Mesendoderm (in vitro differentiated cells): ENCODE measurements around the gene DTNB.

Source experiments
- DNase-seq: peaks from one replicate; pipeline ENCODE4 v3.0.0; 2013
- H2AK5ac ChIP-seq: 2 replicates; pipeline ENCODE4 v1.6.1; 2013; ENCODE audit warnings: low read length, inconsistent platforms
- H2BK120ac ChIP-seq: 2 replicates; pipeline ENCODE4 v1.6.1; 2013; ENCODE audit warnings: low read depth, mild to moderate bottlenecking, low read length, moderate library complexity, mixed read lengths
- H2BK15ac ChIP-seq: replicated peaks from 2 replicates; pipeline ENCODE4 v1.6.1; 2013; ENCODE audit warnings: low read depth, mild to moderate bottlenecking, moderate library complexity
- H2BK5ac ChIP-seq: 2 replicates; pipeline ENCODE4 v1.6.1; 2013; ENCODE audit warnings: low read length, inconsistent platforms
- H3K18ac ChIP-seq: 2 replicates; pipeline ENCODE4 v1.6.1; 2013; ENCODE audit warnings: mild to moderate bottlenecking, low read length, mixed read lengths
- H3K23ac ChIP-seq: one replicate; pipeline ENCODE4 v1.6.1; 2013; ENCODE audit warnings: low read length
- H3K27ac ChIP-seq: 2 replicates; pipeline ENCODE4 v1.5.1; 2013; ENCODE audit warnings: low read depth, mild to moderate bottlenecking, inconsistent platforms, low read length, moderate library complexity
- H3K27me3 ChIP-seq: 2 replicates; pipeline ENCODE4 v1.6.1; 2013; ENCODE audit warnings: low read length, control low read depth, mild to moderate bottlenecking, inconsistent platforms; ENCODE audit not compliant: insufficient read depth, poor library complexity
- H3K36me3 ChIP-seq: 2 replicates; pipeline ENCODE4 v1.6.1; 2013; ENCODE audit warnings: low read length, inconsistent platforms; ENCODE audit not compliant: control insufficient read depth, insufficient read depth
- H3K4ac ChIP-seq: one replicate; pipeline ENCODE4 v1.6.1; 2013; ENCODE audit warnings: low read depth, mild to moderate bottlenecking, low read length, moderate library complexity
- H3K4me1 ChIP-seq: 2 replicates; pipeline ENCODE4 v1.6.1; 2013; ENCODE audit warnings: low read depth, low read length, inconsistent platforms; ENCODE audit not compliant: control insufficient read depth
- H3K4me2 ChIP-seq: 2 replicates; pipeline ENCODE4 v1.6.1; 2013; ENCODE audit warnings: low read length
- H3K4me3 ChIP-seq: 2 replicates; pipeline ENCODE4 v1.5.1; 2013; ENCODE audit warnings: mild to moderate bottlenecking, low read length
- H3K56ac ChIP-seq: one replicate; pipeline ENCODE4 v1.6.1; 2013; ENCODE audit warnings: low read length
- H3K79me1 ChIP-seq: 2 replicates; pipeline ENCODE4 v1.6.1; 2013; ENCODE audit warnings: low read length, inconsistent platforms
- H3K79me2 ChIP-seq: 2 replicates; pipeline ENCODE4 v1.6.1; 2013; ENCODE audit warnings: mild to moderate bottlenecking, low read length; ENCODE audit not compliant: control insufficient read depth, insufficient read depth
- H3K9ac ChIP-seq: 2 replicates; pipeline ENCODE4 v1.6.1; 2013; ENCODE audit warnings: low read length, inconsistent platforms
- H4K5ac ChIP-seq: one replicate; pipeline ENCODE4 v1.6.1; 2013; ENCODE audit warnings: low read length
- H4K8ac ChIP-seq: one replicate; pipeline ENCODE4 v1.6.1; 2013; ENCODE audit warnings: low read depth, mild to moderate bottlenecking, control low read depth, low read length, moderate library complexity
- WGBS: extraction: QIAGEN DNeasy Blood & Tissue Kit; methylation state at CpG from one replicate; pipeline ENCODE4 v1.1.7; 2013; ENCODE audit warnings: low lambda C conversion rate, missing lambda C conversion rate; ENCODE audit not compliant: insufficient coverage; ENCODE audit errors: extremely low coverage; 5-methylcytosine and 5-hydroxymethylcytosine counted together

DTNB gene

DNA sequence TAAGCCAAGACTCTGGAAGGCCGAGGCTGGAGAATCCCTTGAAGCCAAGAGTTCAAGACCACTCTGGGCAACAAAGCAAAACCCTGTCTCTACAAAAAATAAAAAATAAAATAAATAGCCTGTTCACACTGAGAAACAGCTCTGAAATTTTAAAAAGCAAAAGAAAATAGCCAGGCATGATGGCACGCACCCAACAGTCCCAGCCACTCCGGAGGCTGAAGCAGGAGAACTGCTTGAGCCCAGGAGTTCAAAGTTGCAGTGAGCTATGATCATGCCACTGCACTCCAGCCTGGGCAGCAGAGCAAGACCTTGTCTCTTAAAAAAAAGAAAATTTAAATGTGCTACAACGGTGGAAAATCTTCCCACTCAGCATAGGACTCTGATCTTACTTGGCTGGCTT lies 52.7 kb downstream of the DTNB start:
- H3K27ac ChIP-seq, result no peak overlapping the region
- H2AK5ac ChIP-seq, result no peak overlapping the region
- H3K27me3 ChIP-seq, result no peaks in the 10 kb centered on the region
- no peak overlapping the region for H3K56ac ChIP-seq
- no peak overlapping the region for H3K4me3 ChIP-seq
- H2BK5ac ChIP-seq, result no peak overlapping the region
- no peaks in the 10 kb centered on the region for H3K79me1 ChIP-seq
- H3K4ac ChIP-seq, result no peak overlapping the region
- DNase-seq, result no peak
- no peaks in the 10 kb centered on the region for H3K79me2 ChIP-seq
- no peak overlapping the region for H3K18ac ChIP-seq
- H4K5ac ChIP-seq, result no peak overlapping the region
- no peak overlapping the region for H3K4me2 ChIP-seq
- no peak overlapping the region for H2BK15ac ChIP-seq
- H3K4me1 ChIP-seq, result no peaks in the 10 kb centered on the region
- peaks cover 1% of the 10 kb centered on the region for H3K36me3 ChIP-seq
- WGBS, result no CpG with 5 or more reads among the region's 4 CpGs
- no peak overlapping the region for H3K23ac ChIP-seq
- H2BK120ac ChIP-seq, result no peak overlapping the region
- H3K9ac ChIP-seq, result no peak overlapping the region
- H4K8ac ChIP-seq, result no peak overlapping the region

DNA sequence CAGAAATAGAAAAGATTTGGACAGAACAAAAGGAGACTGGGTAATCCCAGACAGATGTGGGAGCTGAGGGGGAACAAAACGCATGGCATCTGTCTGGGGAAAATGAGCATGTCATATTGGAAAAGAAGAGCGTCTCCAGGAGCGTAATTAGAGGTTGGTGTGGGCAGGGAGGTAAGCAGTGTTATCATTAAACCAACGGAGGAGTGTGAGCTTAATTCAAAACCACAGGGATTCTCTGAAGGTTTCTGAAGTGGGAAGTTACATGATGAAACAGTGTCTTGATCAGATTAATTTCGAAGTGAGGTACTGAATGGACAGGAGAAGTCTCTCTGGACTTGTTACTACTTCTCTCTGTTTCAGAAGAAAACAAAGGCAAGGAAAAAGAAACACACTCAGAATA lies 53.3 kb downstream of the DTNB start:
- Histone ChIP-seq H3K79me1 (no peaks in the 10 kb centered on the region), H3K4me2 (no peak overlapping the region), H3K4me1 (no peaks in the 10 kb centered on the region), H2BK120ac (no peak overlapping the region), H2AK5ac (no peak overlapping the region), H3K79me2 (no peaks in the 10 kb centered on the region), H3K56ac (no peak overlapping the region), H4K5ac (no peak overlapping the region), H3K4ac (no peak overlapping the region), H4K8ac (no peak overlapping the region), H3K23ac (no peak overlapping the region), H3K18ac (no peak overlapping the region), H2BK15ac (no peak overlapping the region), H3K27me3 (no peaks in the 10 kb centered on the region), H3K9ac (no peak overlapping the region), H3K4me3 (no peak overlapping the region), H2BK5ac (no peak overlapping the region), H3K36me3 (peaks cover 1% of the 10 kb centered on the region), H3K27ac (no peak overlapping the region)
- WGBS, result no CpG with 5 or more reads among the region's 5 CpGs
- DNase-seq, result peak; percentile 13

DNA sequence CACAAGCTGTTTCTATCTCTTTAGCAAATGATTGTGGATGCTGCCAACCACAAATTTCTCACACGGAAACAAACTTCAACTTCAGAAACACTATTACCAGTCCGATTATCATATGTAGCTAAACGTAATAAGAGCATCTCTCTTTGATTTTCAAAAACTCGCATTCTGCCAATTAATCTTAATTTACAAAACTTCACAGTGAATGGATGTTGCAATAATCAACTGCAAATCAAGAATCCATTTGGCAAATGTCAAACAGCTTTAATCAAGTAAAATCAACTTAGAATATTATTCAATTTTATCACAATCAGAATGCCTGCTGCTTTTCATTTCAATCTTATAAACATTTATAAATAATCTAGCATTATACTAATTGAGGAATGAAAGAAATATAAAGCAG lies 54.2 kb downstream of the DTNB start:
- H3K36me3 ChIP-seq, result peaks cover 1% of the 10 kb centered on the region
- no CpG with 5 or more reads among the region's 4 CpGs for WGBS
- no peak overlapping the region for H3K23ac ChIP-seq
- no peaks in the 10 kb centered on the region for H3K79me2 ChIP-seq
- H3K27ac ChIP-seq, result no peak overlapping the region
- H4K5ac ChIP-seq, result no peak overlapping the region
- peaks cover 3% of the 10 kb centered on the region for H3K4me1 ChIP-seq
- no peak overlapping the region for H3K9ac ChIP-seq
- no peak overlapping the region for H3K4ac ChIP-seq
- no peak overlapping the region for H3K18ac ChIP-seq
- no peak overlapping the region for H2AK5ac ChIP-seq
- no peak for DNase-seq
- H3K56ac ChIP-seq, result no peak overlapping the region
- no peak overlapping the region for H2BK120ac ChIP-seq
- H3K4me2 ChIP-seq, result no peak overlapping the region
- no peak overlapping the region for H2BK5ac ChIP-seq
- no peak overlapping the region for H2BK15ac ChIP-seq
- H3K4me3 ChIP-seq, result no peak overlapping the region
- H4K8ac ChIP-seq, result no peak overlapping the region
- H3K79me1 ChIP-seq, result no peaks in the 10 kb centered on the region
- no peaks in the 10 kb centered on the region for H3K27me3 ChIP-seq

DNA sequence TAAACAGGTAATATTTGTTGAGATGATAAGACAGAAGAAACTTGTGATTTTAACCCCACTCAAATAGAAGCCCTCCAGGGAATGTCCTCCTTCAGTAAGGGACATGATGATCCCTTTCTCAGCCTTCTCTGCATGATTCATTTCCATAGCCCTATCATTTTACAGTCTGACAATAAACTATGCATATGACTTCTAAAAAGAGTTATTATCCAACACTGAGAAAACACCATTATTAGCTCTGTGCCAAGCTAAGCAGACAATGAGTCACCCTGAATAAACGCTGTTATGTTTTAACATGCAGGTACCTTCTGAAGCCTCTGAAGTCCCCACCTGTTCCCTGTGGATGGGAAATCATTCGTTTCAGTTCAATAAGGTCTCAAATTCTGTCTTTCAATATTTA lies 54.7 kb downstream of the DTNB start:
- no peak for DNase-seq
- Histone ChIP-seq H4K5ac (no peak overlapping the region), H3K4ac (no peak overlapping the region), H3K36me3 (peaks cover 1% of the 10 kb centered on the region), H3K56ac (no peak overlapping the region), H3K9ac (no peak overlapping the region), H2AK5ac (no peak overlapping the region), H2BK120ac (no peak overlapping the region), H3K79me1 (no peaks in the 10 kb centered on the region), H3K4me2 (no peak overlapping the region), H3K18ac (no peak overlapping the region), H3K4me1 (peaks cover 3% of the 10 kb centered on the region), H4K8ac (no peak overlapping the region), H2BK5ac (no peak overlapping the region), H3K27ac (no peak overlapping the region), H3K4me3 (no peak overlapping the region), H3K27me3 (no peaks in the 10 kb centered on the region), H3K79me2 (no peaks in the 10 kb centered on the region), H3K23ac (no peak overlapping the region), H2BK15ac (no peak overlapping the region)
- no CpG with 5 or more reads among the region's 2 CpGs for WGBS

DNA sequence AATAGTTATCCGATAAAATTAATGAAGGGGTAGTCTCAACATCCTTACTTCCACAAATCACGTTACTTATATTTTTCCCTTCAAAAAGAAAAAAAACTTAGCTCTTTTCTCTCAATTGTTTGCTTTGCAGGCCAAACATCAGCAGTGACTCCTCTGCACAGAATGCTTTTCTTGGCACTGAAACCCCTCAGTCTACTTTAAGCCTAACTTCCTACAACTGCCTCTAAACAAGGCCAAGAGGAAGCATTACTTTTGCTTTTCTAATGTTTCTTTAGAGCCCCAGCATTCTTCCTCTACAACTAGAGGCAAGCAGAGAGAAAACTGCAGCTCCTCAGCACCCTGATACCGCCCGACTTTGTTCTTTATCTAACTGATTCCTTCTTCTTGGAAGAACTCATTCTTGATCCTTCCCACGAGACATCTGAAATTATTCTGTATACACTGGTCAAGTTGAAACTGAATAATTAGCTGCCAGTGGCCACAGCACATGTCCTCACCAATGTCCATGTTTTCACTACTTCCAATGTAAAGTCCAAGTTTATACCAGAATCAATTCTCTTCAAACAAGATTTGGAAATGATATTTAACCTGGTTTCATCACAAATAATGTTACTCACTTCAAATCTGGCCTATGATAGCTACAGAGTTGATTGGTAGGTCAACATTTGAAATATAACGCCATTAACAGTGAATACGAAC lies 55.3 kb downstream of the DTNB start:
- DNase-seq, result no peak
- WGBS, result no CpG with 5 or more reads among the region's 7 CpGs

DNA sequence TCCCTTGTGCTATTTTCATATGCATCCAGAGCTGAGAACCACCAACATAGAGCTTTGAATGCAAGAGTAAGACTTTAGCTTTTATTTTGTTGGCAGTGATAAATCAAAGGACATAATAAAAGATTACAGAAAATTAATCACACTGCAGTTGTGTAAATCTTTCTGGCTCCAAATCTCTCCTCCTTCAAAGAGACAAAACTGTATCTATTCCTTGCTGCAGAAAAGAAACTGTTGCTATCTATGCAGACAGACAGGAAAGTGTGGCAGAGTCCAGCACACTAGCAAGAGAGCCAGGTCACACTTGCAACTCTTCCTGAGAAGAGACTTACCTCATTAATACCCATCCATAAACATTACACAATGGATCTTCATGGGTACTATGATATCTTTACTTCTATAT lies 57.5 kb downstream of the DTNB start:
- Histone ChIP-seq H3K18ac (no peak overlapping the region), H3K79me1 (no peaks in the 10 kb centered on the region), H3K23ac (no peak overlapping the region), H3K4me1 (peaks cover 3% of the 10 kb centered on the region), H2AK5ac (no peak overlapping the region), H3K4ac (no peak overlapping the region), H3K79me2 (no peaks in the 10 kb centered on the region), H3K27ac (no peak overlapping the region), H3K4me3 (no peak overlapping the region), H3K4me2 (no peak overlapping the region), H4K5ac (no peak overlapping the region), H3K27me3 (no peaks in the 10 kb centered on the region), H3K9ac (no peak overlapping the region), H2BK15ac (no peak overlapping the region), H3K36me3 (no peaks in the 10 kb centered on the region), H3K56ac (no peak overlapping the region), H4K8ac (no peak overlapping the region), H2BK120ac (no peak overlapping the region), H2BK5ac (no peak overlapping the region)
- DNase-seq, result no peak

More for the DNA sequence above, 55.3 kb downstream of the DTNB start:
- Histone ChIP-seq H3K18ac (no peak overlapping the region), H3K79me2 (no peaks in the 10 kb centered on the region), H2BK5ac (no peak overlapping the region), H3K4ac (no peak overlapping the region), H3K27ac (no peak overlapping the region), H4K8ac (no peak overlapping the region), H2AK5ac (no peak overlapping the region), H2BK15ac (no peak overlapping the region), H4K5ac (no peak overlapping the region), H3K4me1 (peaks cover 3% of the 10 kb centered on the region), H3K4me2 (no peak overlapping the region), H3K36me3 (no peaks in the 10 kb centered on the region), H3K27me3 (no peaks in the 10 kb centered on the region), H3K9ac (no peak overlapping the region), H2BK120ac (no peak overlapping the region), H3K23ac (no peak overlapping the region), H3K4me3 (no peak overlapping the region), H3K79me1 (no peaks in the 10 kb centered on the region), H3K56ac (no peak overlapping the region)
